Body of pancreas (tissue), 4 donors: ENCODE measurements around the gene NCL.

Experiments
- CTCF ChIP-seq, 7 experiments: fragments of 450-650 bp in 4 of 7; fragments of 200-600 bp in 3 of 7; sonication (generic) in 3 of 7; IDR thresholded peaks; one replicate each; pipeline ENCODE4 v1.5.1; 2016 to 2019; ENCODE audit warnings: antibody characterized with exemption in 7 of 7
- POLR2A ChIP-seq, 3 donors: fragments of 450-650 bp; IDR thresholded peaks; one replicate each; pipeline ENCODE4 v1.6.1; 2016; ENCODE audit warnings: antibody characterized with exemption in 3 of 3, mild to moderate bottlenecking in 2 of 3

- TF ChIP-seq CTCF (IDR thresholded peaks at IDR 0.05) (no peak), POLR2A (IDR thresholded peaks at IDR 0.05) (no peak)
Observed at GRCh38 chr2:231413456-231413855, 50.8 kb downstream of the NCL start.
